GM12801 (cell line): ENCODE measurements around the gene CYTH1.

ENCODE experiments used
- CTCF ChIP-seq: IDR thresholded peaks from one replicate; pipeline ENCODE4 v1.5.1; 2011; ENCODE audit warnings: control low read depth; ENCODE audit not compliant: insufficient read length; ENCODE audit errors: extremely low read depth

The CYTH1 gene

GRCh38 chr17:78804777-78805176 is 22.7 kb upstream of the CYTH1 start:
- no peak for TF ChIP-seq CTCF

GRCh38 chr17:78803186-78803845 is 21.2 kb upstream of the CYTH1 start:
- no peak for TF ChIP-seq CTCF

GRCh38 chr17:78802459-78802858 is 20.4 kb upstream of the CYTH1 start:
- no peak for TF ChIP-seq CTCF

GRCh38 chr17:78802008-78802407 is 19.9 kb upstream of the CYTH1 start:
- TF ChIP-seq CTCF = no peak

GRCh38 chr17:78800132-78800931 is 18.3 kb upstream of the CYTH1 start:
- TF ChIP-seq CTCF = no peak

GRCh38 chr17:78798695-78799559 is 16.9 kb upstream of the CYTH1 start:
- TF ChIP-seq CTCF = no peak

GRCh38 chr17:78797691-78798585 is 15.9 kb upstream of the CYTH1 start:
- no peak for TF ChIP-seq CTCF
